IMR-90 (cell line): Measurements from ENCODE around the gene UBR1.

Source experiments
- CEBPB ChIP-seq: IDR thresholded peaks from 2 replicates; pipeline ENCODE4 v1.6.1; 2012; ENCODE audit warnings: low read depth, low read length, improper control_type of control experiment
- CHD1 ChIP-seq: IDR thresholded peaks from 2 replicates; pipeline ENCODE4 v1.6.1; 2012; ENCODE audit warnings: low read depth, low read length, improper control_type of control experiment
- MAZ ChIP-seq: IDR thresholded peaks from 2 replicates; pipeline ENCODE4 v1.6.1; 2012; ENCODE audit warnings: low read depth, mild to moderate bottlenecking, low read length, improper control_type of control experiment, moderate library complexity, borderline replicate concordance
- MXI1 ChIP-seq: IDR thresholded peaks from 2 replicates; pipeline ENCODE4 v1.6.1; 2012; ENCODE audit warnings: low read depth, mild to moderate bottlenecking, low read length, moderate library complexity, borderline replicate concordance
- POLR2A ChIP-seq: IDR thresholded peaks from 2 replicates; pipeline ENCODE4 v1.6.1; 2012; ENCODE audit warnings: mild to moderate bottlenecking, low read depth, low read length
- RAD21 ChIP-seq: IDR thresholded peaks from 2 replicates; pipeline ENCODE4 v1.6.1; 2012; ENCODE audit warnings: low read length, improper control_type of control experiment
- RCOR1 ChIP-seq: IDR thresholded peaks from 2 replicates; pipeline ENCODE4 v1.6.1; 2012; ENCODE audit warnings: mild to moderate bottlenecking, low read length, improper control_type of control experiment; ENCODE audit not compliant: insufficient replicate concordance
- RFX5 ChIP-seq: IDR thresholded peaks from 2 replicates; pipeline ENCODE4 v1.8.0; 2012; ENCODE audit warnings: low read depth, mild to moderate bottlenecking, low read length, moderate library complexity
- SMC3 ChIP-seq: fragments of 150-350 bp; IDR thresholded peaks from 2 replicates; pipeline ENCODE4 v1.6.1; 2016; ENCODE audit warnings: low read depth, mild to moderate bottlenecking, antibody characterized with exemption, low read length, moderate library complexity
- TF ChIP-seq, protein P1 (sequence below): conservative IDR thresholded peaks from 2 replicates; pipeline ENCODE4 v1.5.1; 2012; ENCODE audit warnings: mild to moderate bottlenecking, low read depth, low read length, improper control_type of control experiment
- TF ChIP-seq, protein P2 (sequence below): fragments of 150-350 bp; IDR thresholded peaks from 2 replicates; pipeline ENCODE4 v1.6.1; 2016; ENCODE audit warnings: low read depth, mild to moderate bottlenecking, low read length, moderate library complexity, borderline replicate concordance

DNA sequence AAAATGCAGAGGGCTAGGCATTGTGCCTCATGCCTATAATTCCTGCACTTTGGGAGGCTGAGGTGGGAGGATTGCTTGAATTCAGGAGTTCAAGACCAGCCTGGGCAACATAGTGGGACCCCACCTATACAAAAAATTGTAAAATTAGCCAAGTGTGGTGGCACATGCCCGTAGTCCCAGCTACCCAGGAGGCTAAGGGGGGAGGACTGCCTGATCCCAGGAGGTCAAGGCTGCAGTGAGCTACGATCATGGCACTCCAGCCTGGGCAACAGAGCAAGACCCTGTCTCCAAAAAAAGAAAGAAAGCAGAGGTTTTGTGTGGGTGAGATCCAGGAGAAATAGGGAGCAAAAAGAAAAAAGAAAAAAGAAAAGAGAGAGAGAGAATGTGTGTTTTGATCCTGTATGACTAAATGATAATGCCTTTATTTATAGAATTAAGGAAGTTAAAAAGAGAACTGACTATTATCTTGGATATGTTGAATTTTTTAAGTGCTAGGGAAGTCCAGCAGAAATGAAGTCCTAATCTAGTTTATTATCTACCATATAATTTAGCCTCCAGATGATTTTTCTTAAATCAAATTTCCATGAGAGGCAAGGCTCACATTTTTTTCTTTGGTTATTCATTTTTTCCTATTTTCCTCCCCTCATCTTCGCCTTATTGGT is 190.1 kb downstream of the UBR1 start:
- TF ChIP-seq, protein P1, sequence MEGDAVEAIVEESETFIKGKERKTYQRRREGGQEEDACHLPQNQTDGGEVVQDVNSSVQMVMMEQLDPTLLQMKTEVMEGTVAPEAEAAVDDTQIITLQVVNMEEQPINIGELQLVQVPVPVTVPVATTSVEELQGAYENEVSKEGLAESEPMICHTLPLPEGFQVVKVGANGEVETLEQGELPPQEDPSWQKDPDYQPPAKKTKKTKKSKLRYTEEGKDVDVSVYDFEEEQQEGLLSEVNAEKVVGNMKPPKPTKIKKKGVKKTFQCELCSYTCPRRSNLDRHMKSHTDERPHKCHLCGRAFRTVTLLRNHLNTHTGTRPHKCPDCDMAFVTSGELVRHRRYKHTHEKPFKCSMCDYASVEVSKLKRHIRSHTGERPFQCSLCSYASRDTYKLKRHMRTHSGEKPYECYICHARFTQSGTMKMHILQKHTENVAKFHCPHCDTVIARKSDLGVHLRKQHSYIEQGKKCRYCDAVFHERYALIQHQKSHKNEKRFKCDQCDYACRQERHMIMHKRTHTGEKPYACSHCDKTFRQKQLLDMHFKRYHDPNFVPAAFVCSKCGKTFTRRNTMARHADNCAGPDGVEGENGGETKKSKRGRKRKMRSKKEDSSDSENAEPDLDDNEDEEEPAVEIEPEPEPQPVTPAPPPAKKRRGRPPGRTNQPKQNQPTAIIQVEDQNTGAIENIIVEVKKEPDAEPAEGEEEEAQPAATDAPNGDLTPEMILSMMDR, result no peak
- no peak for TF ChIP-seq SMC3
- no peak for TF ChIP-seq RFX5
- no peak for TF ChIP-seq CEBPB
- no peak for TF ChIP-seq POLR2A
- TF ChIP-seq CHD1, result no peak
- TF ChIP-seq, protein P2, sequence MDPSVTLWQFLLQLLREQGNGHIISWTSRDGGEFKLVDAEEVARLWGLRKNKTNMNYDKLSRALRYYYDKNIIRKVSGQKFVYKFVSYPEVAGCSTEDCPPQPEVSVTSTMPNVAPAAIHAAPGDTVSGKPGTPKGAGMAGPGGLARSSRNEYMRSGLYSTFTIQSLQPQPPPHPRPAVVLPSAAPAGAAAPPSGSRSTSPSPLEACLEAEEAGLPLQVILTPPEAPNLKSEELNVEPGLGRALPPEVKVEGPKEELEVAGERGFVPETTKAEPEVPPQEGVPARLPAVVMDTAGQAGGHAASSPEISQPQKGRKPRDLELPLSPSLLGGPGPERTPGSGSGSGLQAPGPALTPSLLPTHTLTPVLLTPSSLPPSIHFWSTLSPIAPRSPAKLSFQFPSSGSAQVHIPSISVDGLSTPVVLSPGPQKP, result no peak
- TF ChIP-seq RCOR1, result no peak
- no peak for TF ChIP-seq RAD21
- no peak for TF ChIP-seq MAZ
- TF ChIP-seq MXI1, result no peak
